ENCODE data around the gene BLACAT1. TPM values are rescaled to one million over a fixed set of nuclear protein-coding genes. Genes with fewer than 3 reads are reported as not detected.
"Not testable (repeated sequence)": the region's sequence is repeated elsewhere in the genome, so short reads cannot be mapped to it uniquely, and the experiment has no call there.

Gene BLACAT1
- total RNA-seq, 2 experiments from 2014 or later, result 0.90 to 1.2 TPM

GRCh38 chr1:205494115-205494514 lies 38.3 kb upstream of the BLACAT1 start:
- Mint-ChIP-seq H3K27me3 (peaks cover 18% of the 10 kb centered on the region), H3K27ac (no peak overlapping the region), H3K9me3 (no peaks in the 10 kb centered on the region), H3K36me3 (no peaks in the 10 kb centered on the region), H3K4me3 (no peak overlapping the region), H3K4me1 (ENCODE audit: low read depth) (peaks cover 2% of the 10 kb centered on the region)
- ChIA-PET CTCF (interaction anchor here (2.0 to 13.1 kb wide), 2 partner anchors 9 to 30 kb away, joined by 8 to 321 read pairs; no protein-coding TSS in a partner anchor), POLR2A (interaction anchor here (0.6 kb wide), 1 partner anchor 347 kb away, joined by 3 read pairs; no protein-coding TSS in a partner anchor)
- no peak for DNase-seq
- intact Hi-C loops (cut with micrococcal nuclease), result no loop called here

DNA sequence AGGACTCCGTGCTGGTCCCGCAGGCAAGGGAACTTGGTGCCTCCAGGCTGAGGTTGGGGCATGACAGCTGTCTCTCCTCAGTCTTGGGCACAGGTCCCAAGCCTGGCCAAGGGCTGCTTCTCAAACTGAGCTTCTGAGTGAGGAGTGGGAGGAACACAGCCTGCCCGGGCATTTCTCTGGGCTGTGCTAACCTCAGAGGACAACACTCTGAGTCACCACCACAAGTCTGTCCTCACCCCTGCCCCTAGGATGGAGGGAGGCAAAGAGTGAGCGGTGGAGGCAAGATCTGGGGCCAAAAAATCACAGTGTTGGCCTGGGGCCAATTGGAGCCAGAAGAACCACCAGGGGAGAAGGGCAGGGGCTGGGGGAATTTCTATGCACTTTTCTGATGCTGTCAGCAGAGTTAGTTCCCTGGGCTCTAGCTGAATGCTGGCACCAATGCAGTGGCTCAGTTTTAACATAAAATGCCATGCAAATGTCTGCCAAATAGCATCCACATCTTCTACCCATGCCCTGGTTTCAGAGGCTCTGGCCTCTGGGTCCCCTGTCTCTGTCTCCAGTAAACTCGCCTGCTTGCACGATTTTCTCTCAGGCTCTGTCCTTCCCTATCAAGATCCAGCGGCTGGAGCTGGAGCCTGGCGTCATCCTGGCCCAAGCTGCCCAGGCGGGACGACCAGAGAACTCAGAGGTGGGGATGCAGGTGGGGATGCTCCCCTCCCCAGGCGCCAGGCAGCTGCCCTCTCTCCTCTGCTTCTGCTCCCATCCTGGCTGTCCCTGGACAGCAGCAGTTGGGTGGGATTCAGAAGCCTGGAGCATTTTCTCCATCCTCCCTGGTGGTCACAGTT lies 37.6 kb upstream of the BLACAT1 start:
- H3K27ac Mint-ChIP-seq, result no peak overlapping the region
- CTCF ChIA-PET, result interaction anchor here (1.5 to 13.1 kb wide), 3 partner anchors 8 to 139 kb away, joined by 5 to 321 read pairs (median 8); no protein-coding TSS in a partner anchor
- intact Hi-C loops (cut with micrococcal nuclease), result no loop called here
- H3K27me3 Mint-ChIP-seq, result peaks cover 18% of the 10 kb centered on the region
- DNase-seq, result peak; percentile 30
- POLR2A ChIA-PET, result interaction anchor here (0.6 kb wide), 1 partner anchor 346 kb away, joined by 3 read pairs; no protein-coding TSS in a partner anchor
- no peaks in the 10 kb centered on the region for H3K9me3 Mint-ChIP-seq
- no peak overlapping the region for H3K4me3 Mint-ChIP-seq
- peaks cover 2% of the 10 kb centered on the region for H3K4me1 Mint-ChIP-seq (ENCODE audit: low read depth)
- no peaks in the 10 kb centered on the region for H3K36me3 Mint-ChIP-seq

DNA sequence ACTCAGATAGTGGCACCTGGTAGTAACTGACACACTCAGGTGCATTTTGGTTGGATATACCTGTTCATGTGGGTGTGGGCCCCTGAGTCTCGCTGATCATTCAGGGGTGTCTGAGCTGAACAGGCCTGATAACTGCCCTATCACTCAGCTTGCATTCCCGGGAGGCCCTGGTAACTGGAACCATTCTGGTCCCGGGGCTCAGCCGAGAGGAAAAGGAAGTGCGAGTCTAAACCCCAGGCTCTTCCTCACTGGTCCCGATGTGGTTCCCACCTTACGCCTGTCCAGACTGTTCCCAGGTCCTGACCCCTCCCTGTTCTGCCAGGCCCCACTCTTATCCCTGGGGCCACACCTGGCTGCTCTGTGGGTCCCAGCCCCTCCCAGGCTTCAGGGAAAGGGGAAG lies 36.9 kb upstream of the BLACAT1 start:
- Mint-ChIP-seq H3K27ac (no peak overlapping the region), H3K4me1 (ENCODE audit: low read depth) (peaks cover 2% of the 10 kb centered on the region), H3K4me3 (no peak overlapping the region), H3K36me3 (no peaks in the 10 kb centered on the region), H3K9me3 (no peaks in the 10 kb centered on the region), H3K27me3 (peaks cover 22% of the 10 kb centered on the region)
- ChIA-PET CTCF (interaction anchor here (1.5 to 13.1 kb wide), 2 partner anchors 32 to 139 kb away, joined by 5 to 321 read pairs; no protein-coding TSS in a partner anchor), POLR2A (no interaction called here)
- intact Hi-C loops (cut with micrococcal nuclease), result no loop called here
- DNase-seq, result no peak

- peaks cover 2% of the 10 kb centered on the region for H3K4me1 Mint-ChIP-seq (ENCODE audit: low read depth)
- CTCF ChIA-PET, result interaction anchor here (1.0 to 13.1 kb wide), 3 partner anchors 10 to 138 kb away, joined by 3 to 321 read pairs (median 5); no protein-coding TSS in a partner anchor
- peaks cover 22% of the 10 kb centered on the region for H3K27me3 Mint-ChIP-seq
- no peak for DNase-seq
- no peaks in the 10 kb centered on the region for H3K36me3 Mint-ChIP-seq
- no peak overlapping the region for H3K27ac Mint-ChIP-seq
- intact Hi-C loops (cut with micrococcal nuclease), result no loop called here
- H3K4me3 Mint-ChIP-seq, result no peak overlapping the region
- H3K9me3 Mint-ChIP-seq, result no peaks in the 10 kb centered on the region
- POLR2A ChIA-PET, result no interaction called here
These were observed 36.4 kb upstream of the BLACAT1 start for GRCh38 chr1:205492201-205492667.

DNA sequence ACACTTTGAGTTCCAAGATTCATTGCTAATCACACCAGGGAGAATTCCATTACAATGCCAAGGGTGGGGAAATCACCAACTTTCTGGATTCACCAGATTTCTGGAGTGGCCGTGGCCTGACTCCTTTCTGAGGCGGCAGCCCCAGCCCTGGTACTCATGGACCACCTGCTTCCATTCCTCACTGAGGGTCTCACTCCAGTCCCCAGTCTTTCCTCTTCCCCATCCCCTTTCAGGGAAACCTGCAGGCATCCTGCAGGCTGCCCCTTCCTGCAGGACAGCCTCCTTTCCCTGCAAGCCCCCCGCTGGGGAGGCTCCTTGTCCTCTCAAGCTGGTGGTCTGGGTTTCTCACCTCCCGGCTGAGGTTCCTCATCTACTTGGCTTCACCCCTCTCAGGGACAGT lies 35.9 kb upstream of the BLACAT1 start:
- Mint-ChIP-seq H3K27ac (no peak overlapping the region), H3K9me3 (no peaks in the 10 kb centered on the region), H3K4me3 (no peak overlapping the region), H3K4me1 (ENCODE audit: low read depth) (peaks cover 2% of the 10 kb centered on the region), H3K36me3 (no peaks in the 10 kb centered on the region), H3K27me3 (peaks cover 22% of the 10 kb centered on the region)
- no peak for DNase-seq
- ChIA-PET POLR2A (no interaction called here), CTCF (interaction anchor here (1.0 to 13.1 kb wide), 3 partner anchors 10 to 138 kb away, joined by 3 to 321 read pairs (median 5); no protein-coding TSS in a partner anchor)
- intact Hi-C loops (cut with micrococcal nuclease), result no loop called here

GRCh38 chr1:205488074-205488723 lies 32.4 kb upstream of the BLACAT1 start:
- DNase-seq, result peak; percentile 56
- peaks cover 20% of the 10 kb centered on the region for H3K27me3 Mint-ChIP-seq
- H3K4me3 Mint-ChIP-seq, result no peak overlapping the region
- CTCF ChIA-PET, result interaction anchor here (0.7 to 13.1 kb wide), 26 partner anchors 11 to 223 kb away, joined by 3 to 321 read pairs (median 6); no protein-coding TSS in a partner anchor
- intact Hi-C loops (cut with micrococcal nuclease), result loop anchor here (1.0 to 5.0 kb wide), 3 partner anchors 36 to 216 kb away; no protein-coding TSS in a partner anchor
- H3K4me1 Mint-ChIP-seq (ENCODE audit: low read depth), result peaks cover 1% of the 10 kb centered on the region
- no peaks in the 10 kb centered on the region for H3K36me3 Mint-ChIP-seq
- POLR2A ChIA-PET, result interaction anchor here (1.4 kb wide), 1 partner anchor 36 kb away, joined by 8 read pairs; no protein-coding TSS in a partner anchor
- H3K9me3 Mint-ChIP-seq, result no peaks in the 10 kb centered on the region
- H3K27ac Mint-ChIP-seq, result no peak overlapping the region

- Mint-ChIP-seq H3K36me3 (no peaks in the 10 kb centered on the region), H3K27me3 (peaks cover 22% of the 10 kb centered on the region)
These were observed 30.4 kb upstream of the BLACAT1 start for GRCh38 chr1:205486258-205486657.

GRCh38 chr1:205484985-205485967 lies 29.4 kb upstream of the BLACAT1 start:
- H3K27me3 Mint-ChIP-seq, result peaks cover 22% of the 10 kb centered on the region
- ChIA-PET CTCF (interaction anchor here (0.6 to 13.1 kb wide), 73 partner anchors 9 to 911 kb away, joined by 3 to 321 read pairs (median 6); partner anchors contain the start of genes BLACAT1, KLHDC8A and LEMD1), POLR2A (interaction anchor here (0.8 to 0.9 kb wide), 2 partner anchors 89 to 148 kb away, joined by 3 read pairs; no protein-coding TSS in a partner anchor)
- H3K36me3 Mint-ChIP-seq, result no peaks in the 10 kb centered on the region
- no peaks in the 10 kb centered on the region for H3K9me3 Mint-ChIP-seq
- peak overlapping the region; percentile 25 for H3K4me3 Mint-ChIP-seq
- peaks cover 13% of the 10 kb centered on the region for H3K4me1 Mint-ChIP-seq (ENCODE audit: low read depth)
- H3K27ac Mint-ChIP-seq, result no peak overlapping the region
- intact Hi-C loops (cut with micrococcal nuclease), result loop anchor here (1.0 to 5.0 kb wide), 5 partner anchors 43 to 213 kb away; no protein-coding TSS in a partner anchor
- peak; percentile 75 for DNase-seq

More at GRCh38 chr1:205486258-205486657, 30.4 kb upstream of the BLACAT1 start:
- DNase-seq, result no peak
- H3K4me3 Mint-ChIP-seq, result no peak overlapping the region
- no peak overlapping the region for H3K27ac Mint-ChIP-seq
- peaks cover 4% of the 10 kb centered on the region for H3K4me1 Mint-ChIP-seq (ENCODE audit: low read depth)
- ChIA-PET CTCF (interaction anchor here (0.7 to 13.1 kb wide), 37 partner anchors 11 to 491 kb away, joined by 3 to 321 read pairs (median 7); no protein-coding TSS in a partner anchor), POLR2A (no interaction called here)
- intact Hi-C loops (cut with micrococcal nuclease), result loop anchor here (5.0 kb wide), 2 partner anchors 149 to 214 kb away; no protein-coding TSS in a partner anchor
- no peaks in the 10 kb centered on the region for H3K9me3 Mint-ChIP-seq

DNA sequence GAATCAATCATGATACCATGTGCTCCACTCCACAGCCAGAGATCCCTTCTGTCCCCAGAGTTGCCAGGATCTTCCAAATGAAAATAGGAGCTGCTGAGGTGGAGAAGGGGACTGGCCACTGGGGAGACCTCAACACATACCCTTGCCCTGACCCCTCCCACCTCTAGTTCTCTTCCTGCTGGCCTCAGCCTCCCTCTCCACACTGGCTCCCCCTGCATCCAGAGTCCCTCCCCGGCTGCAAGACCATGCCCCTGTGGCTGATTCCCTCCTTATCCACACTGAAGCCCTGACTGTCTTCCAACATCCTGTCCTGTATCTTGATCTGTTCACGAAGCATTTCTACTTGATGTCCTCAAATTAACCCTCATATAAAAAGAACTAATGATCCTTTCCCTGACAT lies 27.5 kb upstream of the BLACAT1 start:
- Mint-ChIP-seq H3K36me3 (no peaks in the 10 kb centered on the region), H3K9me3 (no peaks in the 10 kb centered on the region), H3K4me1 (ENCODE audit: low read depth) (peaks cover 22% of the 10 kb centered on the region), H3K27me3 (peaks cover 19% of the 10 kb centered on the region), H3K27ac (no peak overlapping the region), H3K4me3 (no peak overlapping the region)
- no peak for DNase-seq
- ChIA-PET POLR2A (no interaction called here), CTCF (interaction anchor here (1.1 to 13.1 kb wide), 9 partner anchors 41 to 174 kb away, joined by 3 to 321 read pairs (median 44); no protein-coding TSS in a partner anchor)
- intact Hi-C loops (cut with micrococcal nuclease), result loop anchor here (5.0 kb wide), 1 partner anchor 41 kb away; no protein-coding TSS in a partner anchor

DNA sequence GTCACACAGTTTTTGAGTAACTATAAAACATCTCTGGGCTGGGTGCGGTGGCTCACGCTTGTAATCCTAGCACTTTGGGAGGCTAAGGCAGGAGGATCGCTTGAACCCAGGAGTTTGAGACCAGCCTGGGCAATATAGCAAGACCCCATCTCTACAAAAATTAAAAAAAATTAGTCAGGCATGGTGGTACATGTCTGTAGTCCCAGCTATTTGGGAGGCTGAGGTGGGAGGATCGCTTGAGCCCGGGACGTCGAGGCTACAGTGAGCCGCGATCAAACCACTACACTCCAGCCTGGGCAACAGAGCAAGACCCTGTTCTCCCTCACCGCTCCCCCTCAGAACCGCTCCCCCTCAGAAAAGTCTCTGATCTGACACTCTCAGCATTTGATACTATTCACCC lies 26.7 kb upstream of the BLACAT1 start:
- H3K36me3 Mint-ChIP-seq, DNase-seq, POLR2A ChIA-PET, H3K9me3 Mint-ChIP-seq, H3K27ac Mint-ChIP-seq, H3K4me3 Mint-ChIP-seq: not testable (repeated sequence)
- Mint-ChIP-seq H3K27me3 (peaks cover 16% of the 10 kb centered on the region), H3K4me1 (ENCODE audit: low read depth) (peaks cover 22% of the 10 kb centered on the region)
- CTCF ChIA-PET, result interaction anchor here (1.1 to 9.2 kb wide), 10 partner anchors 42 to 209 kb away, joined by 3 to 201 read pairs (median 10); no protein-coding TSS in a partner anchor
- intact Hi-C loops (cut with micrococcal nuclease), result loop anchor here (5.0 kb wide), 1 partner anchor 40 kb away; no protein-coding TSS in a partner anchor

All from activated CD4-positive, alpha-beta memory T cell treated with anti-CD3 and anti-CD28 coated beads for 36 hours (primary cell).